HEK293 (cell line): ENCODE data around the gene CDH2.
A peak's percentile ranks its signal among the peaks of the same experiment; 100 is the strongest.

Experiments
- CTCF ChIA-PET: fragments of 350-600 bp; formaldehyde crosslinking; extraction: SDS; loops from one replicate; lab custom pipeline; 2021; ENCODE audit warnings: antibody characterized with exemption; lab: Yijun Ruan, JAX
- POLR2A ChIA-PET: fragments of 300-600 bp; formaldehyde crosslinking; extraction: SDS; loops from one replicate; lab custom pipeline; 2020; ENCODE audit warnings: antibody characterized with exemption, inconsistent platforms; lab: Yijun Ruan, JAX
- H3K27ac ChIP-seq: fragments of 200-500 bp; sonication (Bioruptor generic); 2 replicates; pipeline ENCODE4 v1.5.1; 2014; ENCODE audit warnings: low read depth, low read length, control low read depth, inconsistent platforms; ENCODE audit errors: extremely low read depth
- H3K36me3 ChIP-seq, 2 experiments: fragments of 200-500 bp in 1 of 2; sonication (Bioruptor generic) in 1 of 2; 1 replicate in 1 of 2; 2 replicates in 1 of 2; pipeline ENCODE4 v1.5.1; 2014 to 2017; ENCODE audit warnings: inconsistent platforms in 2 of 2, low read length in 2 of 2; ENCODE audit not compliant: control insufficient read depth in 2 of 2, insufficient read depth in 1 of 2
- H3K4me1 ChIP-seq: fragments of 200-500 bp; sonication (Bioruptor generic); 2 replicates; pipeline ENCODE4 v1.5.1; 2014; ENCODE audit warnings: mild to moderate bottlenecking, low read length, inconsistent platforms; ENCODE audit not compliant: control insufficient read depth, insufficient read depth
- H3K4me3 ChIP-seq: 2 replicates; pipeline ENCODE4 v1.5.1; 2011; ENCODE audit warnings: low read depth, mild to moderate bottlenecking, control low read depth, low read length, moderate library complexity
- H3K9me3 ChIP-seq: fragments of 200-500 bp; sonication (Bioruptor generic); 2 replicates; pipeline ENCODE4 v1.5.1; 2014; ENCODE audit warnings: low read depth, low read length, inconsistent platforms; ENCODE audit not compliant: control insufficient read depth, insufficient read depth
- BCL11A ChIP-seq: fragments of 450-650 bp; formaldehyde crosslinking; IDR thresholded peaks from 2 replicates; pipeline ENCODE4 v1.5.1; 2016; ENCODE audit warnings: low read depth, missing biosample characterization, missing genetic modification characterization
- INSM2 ChIP-seq: fragments of 450-650 bp; formaldehyde crosslinking; IDR thresholded peaks from 2 replicates; pipeline ENCODE4 v1.5.1; 2016; ENCODE audit warnings: missing biosample characterization, missing genetic modification characterization
- MYNN ChIP-seq: fragments of 450-650 bp; formaldehyde crosslinking; IDR thresholded peaks from 2 replicates; pipeline ENCODE4 v1.5.1; 2016; ENCODE audit warnings: missing biosample characterization, missing genetic modification characterization, borderline replicate concordance
- MZF1 ChIP-seq: fragments of 450-650 bp; formaldehyde crosslinking; IDR thresholded peaks from 2 replicates; pipeline ENCODE4 v1.5.1; 2017; ENCODE audit warnings: missing biosample characterization, missing genetic modification characterization, borderline replicate concordance
- SP2 ChIP-seq: fragments of 450-650 bp; formaldehyde crosslinking; IDR thresholded peaks from 2 replicates; pipeline ENCODE4 v1.5.1; 2016; ENCODE audit warnings: missing biosample characterization, missing genetic modification characterization
- WT1 ChIP-seq: fragments of 450-650 bp; formaldehyde crosslinking; IDR thresholded peaks from 2 replicates; pipeline ENCODE4 v1.5.1; 2016; ENCODE audit warnings: missing biosample characterization, missing genetic modification characterization
- ZBTB20 ChIP-seq: fragments of 450-650 bp; formaldehyde crosslinking; IDR thresholded peaks from 2 replicates; pipeline ENCODE4 v1.5.1; 2016; ENCODE audit warnings: missing biosample characterization, missing genetic modification characterization
- ZBTB44 ChIP-seq: fragments of 450-650 bp; IDR thresholded peaks from 2 replicates; pipeline ENCODE4 v1.5.1; 2018; ENCODE audit warnings: missing biosample characterization, mild to moderate bottlenecking, missing genetic modification characterization
- ZEB2 ChIP-seq: fragments of 450-650 bp; formaldehyde crosslinking; IDR thresholded peaks from 2 replicates; pipeline ENCODE4 v1.5.1; 2016; ENCODE audit warnings: missing biosample characterization, missing genetic modification characterization
- ZNF10 ChIP-seq: fragments of 450-650 bp; formaldehyde crosslinking; IDR thresholded peaks from 2 replicates; pipeline ENCODE4 v1.5.1; 2017; ENCODE audit warnings: missing biosample characterization, missing genetic modification characterization
- ZNF362 ChIP-seq: fragments of 450-650 bp; formaldehyde crosslinking; IDR thresholded peaks from 2 replicates; pipeline ENCODE4 v1.5.1; 2016; ENCODE audit warnings: missing biosample characterization, missing genetic modification characterization
- ZNF416 ChIP-seq: fragments of 450-650 bp; formaldehyde crosslinking; IDR thresholded peaks from 2 replicates; pipeline ENCODE4 v1.5.1; 2016; ENCODE audit warnings: missing biosample characterization, missing genetic modification characterization
- ZNF423 ChIP-seq: fragments of 450-650 bp; formaldehyde crosslinking; IDR thresholded peaks from 2 replicates; pipeline ENCODE4 v1.5.1; 2016; ENCODE audit warnings: missing biosample characterization, missing genetic modification characterization
- ZNF433 ChIP-seq: fragments of 450-650 bp; formaldehyde crosslinking; IDR thresholded peaks from 2 replicates; pipeline ENCODE4 v1.5.1; 2016; ENCODE audit warnings: missing biosample characterization, missing genetic modification characterization, low read depth
- ZNF664 ChIP-seq: fragments of 450-650 bp; formaldehyde crosslinking; IDR thresholded peaks from 2 replicates; pipeline ENCODE4 v1.5.1; 2016; ENCODE audit warnings: missing biosample characterization, missing genetic modification characterization
- ZNF837 ChIP-seq: fragments of 450-650 bp; formaldehyde crosslinking; IDR thresholded peaks from 2 replicates; pipeline ENCODE4 v1.5.1; 2016; ENCODE audit warnings: missing biosample characterization, missing genetic modification characterization
- ZSCAN4 ChIP-seq: fragments of 450-650 bp; formaldehyde crosslinking; IDR thresholded peaks from 2 replicates; pipeline ENCODE4 v1.5.1; 2017; ENCODE audit warnings: missing biosample characterization, missing genetic modification characterization
- TF ChIP-seq, protein P1 (sequence below): fragments of 450-650 bp; formaldehyde crosslinking; IDR thresholded peaks from 2 replicates; pipeline ENCODE4 v1.5.1; 2016; ENCODE audit warnings: missing biosample characterization, missing genetic modification characterization, borderline replicate concordance
- TF ChIP-seq, protein P2 (sequence below): fragments of 450-650 bp; formaldehyde crosslinking; IDR thresholded peaks from 2 replicates; pipeline ENCODE4 v1.5.1; 2016; ENCODE audit warnings: missing biosample characterization, missing genetic modification characterization

The CDH2 gene

GRCh38 chr18:28081516-28081915, 95.4 kb downstream of the CDH2 start (continued):
- no peak for TF ChIP-seq ZBTB44 (tag by site-specific recombination)

GRCh38 chr18:28080876-28081300, 96.0 kb downstream of the CDH2 start:
- Histone ChIP-seq H3K4me3 (no peak overlapping the region), H3K27ac (no peak overlapping the region), H3K4me1 (peaks cover 7% of the 10 kb centered on the region; the same call in 1 of the 2 replicates), H3K36me3 (no peaks in the 10 kb centered on the region), H3K9me3 (no peaks in the 10 kb centered on the region)
- TF ChIP-seq ZNF664, result peak; percentile 23; the same call in 1 of the 2 replicates
- TF ChIP-seq ZBTB20 (tag by site-specific recombination), result peak; percentile 19; the same call in 1 of the 2 replicates
- no peak for TF ChIP-seq ZNF416
- no peak for TF ChIP-seq WT1 (tag by site-specific recombination)
- no peak for TF ChIP-seq ZNF362 (tag by site-specific recombination)
- POLR2A ChIA-PET, result interaction anchor here (1.2 kb wide), 1 partner anchor 96 kb away, joined by 5 read pairs; the partner anchor contains the start of gene CDH2
- CTCF ChIA-PET, result interaction anchor here (0.6 to 1.2 kb wide), 3 partner anchors 93 to 472 kb away, joined by 3 read pairs; no protein-coding TSS in a partner anchor

DNA sequence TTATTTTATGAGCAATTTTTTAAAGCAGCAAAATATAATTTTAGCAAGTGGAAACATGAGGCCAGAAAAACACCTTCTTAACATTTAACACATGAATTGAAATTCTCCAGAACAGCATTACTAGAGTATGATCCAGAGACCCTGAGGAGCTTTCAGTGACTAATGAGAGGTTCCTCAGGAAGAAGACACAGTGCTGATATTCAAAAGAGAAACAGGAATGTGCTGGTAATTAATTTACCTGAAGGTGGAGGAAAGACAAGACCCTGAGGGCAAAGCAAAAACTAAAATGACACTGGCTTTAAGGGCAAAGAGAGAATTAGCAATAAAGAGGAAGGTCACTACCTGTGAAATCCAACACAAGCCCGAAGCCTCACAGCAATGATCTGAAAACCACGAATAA, 97.0 kb downstream of the CDH2 start:
- no peaks in the 10 kb centered on the region for H3K36me3 ChIP-seq
- H3K9me3 ChIP-seq, result no peaks in the 10 kb centered on the region
- no peak overlapping the region for H3K4me3 ChIP-seq
- peaks cover 7% of the 10 kb centered on the region; the same call in 1 of the 2 replicates for H3K4me1 ChIP-seq
- CTCF ChIA-PET, result interaction anchor here (1.2 kb wide), 1 partner anchor 471 kb away, joined by 3 read pairs; no protein-coding TSS in a partner anchor
- POLR2A ChIA-PET, result no interaction called here
- H3K27ac ChIP-seq, result no peak overlapping the region
- TF ChIP-seq ZNF10 (no peak), ZNF423 (no peak), ZNF837 (tag by site-specific recombination) (no peak), ZEB2 (tag by site-specific recombination) (no peak), ZSCAN4 (tag by site-specific recombination) (no peak), ZNF433 (no peak), MZF1 (no peak), BCL11A (tag by site-specific recombination) (no peak), MYNN (tag by site-specific recombination) (no peak), SP2 (tag by site-specific recombination) (no peak), INSM2 (no peak)
- TF ChIP-seq, protein P1, sequence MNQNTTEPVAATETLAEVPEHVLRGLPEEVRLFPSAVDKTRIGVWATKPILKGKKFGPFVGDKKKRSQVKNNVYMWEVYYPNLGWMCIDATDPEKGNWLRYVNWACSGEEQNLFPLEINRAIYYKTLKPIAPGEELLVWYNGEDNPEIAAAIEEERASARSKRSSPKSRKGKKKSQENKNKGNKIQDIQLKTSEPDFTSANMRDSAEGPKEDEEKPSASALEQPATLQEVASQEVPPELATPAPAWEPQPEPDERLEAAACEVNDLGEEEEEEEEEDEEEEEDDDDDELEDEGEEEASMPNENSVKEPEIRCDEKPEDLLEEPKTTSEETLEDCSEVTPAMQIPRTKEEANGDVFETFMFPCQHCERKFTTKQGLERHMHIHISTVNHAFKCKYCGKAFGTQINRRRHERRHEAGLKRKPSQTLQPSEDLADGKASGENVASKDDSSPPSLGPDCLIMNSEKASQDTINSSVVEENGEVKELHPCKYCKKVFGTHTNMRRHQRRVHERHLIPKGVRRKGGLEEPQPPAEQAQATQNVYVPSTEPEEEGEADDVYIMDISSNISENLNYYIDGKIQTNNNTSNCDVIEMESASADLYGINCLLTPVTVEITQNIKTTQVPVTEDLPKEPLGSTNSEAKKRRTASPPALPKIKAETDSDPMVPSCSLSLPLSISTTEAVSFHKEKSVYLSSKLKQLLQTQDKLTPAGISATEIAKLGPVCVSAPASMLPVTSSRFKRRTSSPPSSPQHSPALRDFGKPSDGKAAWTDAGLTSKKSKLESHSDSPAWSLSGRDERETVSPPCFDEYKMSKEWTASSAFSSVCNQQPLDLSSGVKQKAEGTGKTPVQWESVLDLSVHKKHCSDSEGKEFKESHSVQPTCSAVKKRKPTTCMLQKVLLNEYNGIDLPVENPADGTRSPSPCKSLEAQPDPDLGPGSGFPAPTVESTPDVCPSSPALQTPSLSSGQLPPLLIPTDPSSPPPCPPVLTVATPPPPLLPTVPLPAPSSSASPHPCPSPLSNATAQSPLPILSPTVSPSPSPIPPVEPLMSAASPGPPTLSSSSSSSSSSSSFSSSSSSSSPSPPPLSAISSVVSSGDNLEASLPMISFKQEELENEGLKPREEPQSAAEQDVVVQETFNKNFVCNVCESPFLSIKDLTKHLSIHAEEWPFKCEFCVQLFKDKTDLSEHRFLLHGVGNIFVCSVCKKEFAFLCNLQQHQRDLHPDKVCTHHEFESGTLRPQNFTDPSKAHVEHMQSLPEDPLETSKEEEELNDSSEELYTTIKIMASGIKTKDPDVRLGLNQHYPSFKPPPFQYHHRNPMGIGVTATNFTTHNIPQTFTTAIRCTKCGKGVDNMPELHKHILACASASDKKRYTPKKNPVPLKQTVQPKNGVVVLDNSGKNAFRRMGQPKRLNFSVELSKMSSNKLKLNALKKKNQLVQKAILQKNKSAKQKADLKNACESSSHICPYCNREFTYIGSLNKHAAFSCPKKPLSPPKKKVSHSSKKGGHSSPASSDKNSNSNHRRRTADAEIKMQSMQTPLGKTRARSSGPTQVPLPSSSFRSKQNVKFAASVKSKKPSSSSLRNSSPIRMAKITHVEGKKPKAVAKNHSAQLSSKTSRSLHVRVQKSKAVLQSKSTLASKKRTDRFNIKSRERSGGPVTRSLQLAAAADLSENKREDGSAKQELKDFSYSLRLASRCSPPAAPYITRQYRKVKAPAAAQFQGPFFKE (tag by site-specific recombination), result no peak
- TF ChIP-seq, protein P2, sequence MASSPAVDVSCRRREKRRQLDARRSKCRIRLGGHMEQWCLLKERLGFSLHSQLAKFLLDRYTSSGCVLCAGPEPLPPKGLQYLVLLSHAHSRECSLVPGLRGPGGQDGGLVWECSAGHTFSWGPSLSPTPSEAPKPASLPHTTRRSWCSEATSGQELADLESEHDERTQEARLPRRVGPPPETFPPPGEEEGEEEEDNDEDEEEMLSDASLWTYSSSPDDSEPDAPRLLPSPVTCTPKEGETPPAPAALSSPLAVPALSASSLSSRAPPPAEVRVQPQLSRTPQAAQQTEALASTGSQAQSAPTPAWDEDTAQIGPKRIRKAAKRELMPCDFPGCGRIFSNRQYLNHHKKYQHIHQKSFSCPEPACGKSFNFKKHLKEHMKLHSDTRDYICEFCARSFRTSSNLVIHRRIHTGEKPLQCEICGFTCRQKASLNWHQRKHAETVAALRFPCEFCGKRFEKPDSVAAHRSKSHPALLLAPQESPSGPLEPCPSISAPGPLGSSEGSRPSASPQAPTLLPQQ, result no peak
